ENCODE measurements around the gene SLC48A1.

GRCh38 chr12:47804171-47804570 is 31.1 kb downstream of the SLC48A1 start:
- no peak for TF ChIP-seq RAD21 (IDR thresholded peaks at IDR 0.05; ENCODE audit: low read depth)
- no peak for TF ChIP-seq POLR2A (IDR thresholded peaks at IDR 0.05; ENCODE audit: borderline replicate concordance, extremely low read depth, insufficient read depth, insufficient read length)
- no peak for TF ChIP-seq TCF7L2 (IDR thresholded peaks at IDR 0.05; ENCODE audit: borderline replicate concordance, extremely low read depth, insufficient read depth, insufficient read length)
- no peak for TF ChIP-seq ELF1 (IDR thresholded peaks at IDR 0.05; ENCODE audit: borderline replicate concordance, low read depth)
- TF ChIP-seq CTCF (IDR thresholded peaks at IDR 0.05 in 2 of 3, conservative IDR thresholded peaks at IDR 0.05 in 1 of 3; ENCODE audit: borderline replicate concordance in 1 of 3, insufficient read depth in 1 of 3, low read depth in 2 of 3, low read length in 2 of 3): no peak
- no peak for TF ChIP-seq CBX3 (IDR thresholded peaks at IDR 0.05; ENCODE audit: low read depth)
